GM19463 (cell line): ENCODE measurements around the gene CASP1.
"Not testable (repeated sequence)": the region's sequence is repeated elsewhere in the genome, so short reads cannot be mapped to it uniquely, and the experiment has no call there.

ENCODE experiments used
- ATAC-seq: cut with Tn5 transposase; IDR thresholded peaks from one replicate; pipeline ENCODE4 v1.9.1; 2021; ENCODE audit warnings: mild to moderate bottlenecking, moderate library complexity; ENCODE audit not compliant: unreplicated experiment

CASP1 gene

DNA sequence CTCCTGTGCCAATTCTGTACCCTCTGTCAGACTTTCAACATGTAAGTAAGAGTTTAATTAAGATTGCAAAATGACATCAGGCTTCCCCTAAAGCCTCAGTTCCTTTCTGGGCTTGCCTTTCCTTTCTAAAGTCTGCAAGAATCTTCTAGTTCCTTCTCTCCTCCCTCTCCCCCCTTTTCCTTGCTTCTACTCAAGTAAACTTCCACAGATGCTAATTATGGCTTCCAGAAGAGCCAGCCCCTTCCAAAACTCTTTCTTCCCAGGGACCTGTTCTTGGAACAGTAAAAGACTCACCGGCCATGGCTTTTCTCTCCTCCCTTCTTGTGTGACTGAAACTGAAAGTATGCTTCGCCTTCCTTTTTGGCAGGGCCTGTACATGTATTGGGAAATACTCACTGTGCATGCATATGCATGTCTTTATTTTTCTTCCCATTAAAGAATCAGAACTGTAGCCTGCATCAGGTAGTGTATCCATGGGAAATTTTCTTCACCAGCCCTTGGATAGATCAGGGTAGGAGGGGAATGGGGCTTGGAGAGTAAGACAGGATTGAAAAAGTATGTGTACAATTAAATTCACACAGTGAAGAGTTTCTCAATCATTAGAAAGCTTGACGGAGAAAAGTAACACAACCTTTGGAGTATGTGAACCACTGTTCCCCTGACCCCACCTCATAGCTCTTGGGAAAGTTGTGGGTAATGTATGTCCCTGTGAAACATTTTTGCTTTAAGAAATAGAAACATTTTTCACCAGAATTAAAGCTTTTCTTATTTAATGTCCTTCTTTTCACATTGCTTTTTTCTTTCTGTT is at the start of gene CASP1:
TSS of gene CASP1 (minus strand) at position 332 of the 808 bp plus-strand sequence. CDS start at position 301, 31 bp downstream.
- ATAC-seq: peak; percentile 90

DNA sequence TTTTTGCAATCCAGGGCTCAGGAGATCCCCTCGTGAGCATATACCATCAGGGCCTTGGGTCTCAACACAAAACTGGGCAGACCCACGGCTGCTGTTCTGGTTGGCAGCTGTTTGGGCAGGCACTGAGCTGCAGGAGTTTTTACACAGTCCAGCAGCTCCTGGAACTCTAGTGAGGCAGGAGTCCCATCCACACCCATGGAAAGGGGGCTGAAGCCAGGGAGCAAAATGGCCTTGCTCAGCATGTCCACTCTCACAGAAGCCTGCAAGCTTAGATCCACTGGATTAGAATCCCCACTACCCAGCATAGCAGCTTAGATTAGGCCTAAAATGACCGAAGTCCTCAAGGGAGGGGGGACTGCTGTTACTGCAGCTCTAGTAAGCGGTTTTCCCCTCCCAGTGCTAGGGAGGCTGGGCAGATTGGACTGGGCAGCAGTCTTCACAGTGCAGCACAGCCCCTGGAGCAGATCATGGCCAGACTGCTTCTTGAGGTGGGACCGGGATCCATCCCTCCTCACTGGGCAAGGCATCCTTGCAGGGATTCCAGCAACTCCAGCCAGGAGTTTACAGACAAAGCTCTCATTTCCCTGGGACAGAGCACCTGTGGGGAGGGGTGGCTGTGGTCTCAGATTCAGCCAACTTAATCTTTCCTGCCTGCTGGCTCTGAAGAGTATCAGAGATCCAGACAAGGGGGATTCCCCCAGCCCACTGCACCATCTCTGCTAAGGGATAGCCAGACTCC is 46.6 kb upstream of the CASP1 start:
- ATAC-seq: no peak

GRCh38 chr11:105080171-105080906 is 45.4 kb upstream of the CASP1 start:
- not testable (repeated sequence) for ATAC-seq

- no peak for ATAC-seq
These were observed 43.3 kb upstream of the CASP1 start for GRCh38 chr11:105078283-105078682.

DNA sequence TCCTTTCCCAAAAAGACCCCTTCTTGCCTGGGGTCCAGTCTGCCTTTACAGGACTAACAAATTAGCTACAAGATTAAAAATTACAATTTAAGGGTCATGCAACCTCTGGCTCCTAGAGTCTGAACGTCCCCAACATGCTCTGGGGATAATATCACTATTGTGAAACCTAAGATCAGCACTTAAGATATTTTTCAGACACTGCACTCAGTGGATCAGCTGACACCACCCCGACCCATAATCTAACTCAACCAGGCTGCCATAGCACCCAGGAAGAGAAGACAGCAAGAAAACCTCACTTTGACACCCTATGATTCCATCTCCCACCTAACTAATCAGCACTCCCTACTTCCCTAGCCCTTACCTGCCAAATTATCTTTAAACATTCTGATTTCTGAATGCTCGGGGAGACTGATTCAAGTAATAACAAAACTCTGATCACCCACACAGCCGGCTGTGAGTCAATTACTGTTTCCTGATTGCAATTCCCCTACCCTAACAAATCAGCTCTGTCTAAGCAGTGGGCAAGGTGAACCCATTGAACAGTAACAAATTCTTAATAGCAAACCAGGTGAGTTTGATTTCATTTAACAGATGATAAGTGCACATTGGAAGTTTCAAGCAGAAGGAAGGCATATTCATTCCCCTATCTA is 42.3 kb upstream of the CASP1 start:
- ATAC-seq: not testable (repeated sequence)

DNA sequence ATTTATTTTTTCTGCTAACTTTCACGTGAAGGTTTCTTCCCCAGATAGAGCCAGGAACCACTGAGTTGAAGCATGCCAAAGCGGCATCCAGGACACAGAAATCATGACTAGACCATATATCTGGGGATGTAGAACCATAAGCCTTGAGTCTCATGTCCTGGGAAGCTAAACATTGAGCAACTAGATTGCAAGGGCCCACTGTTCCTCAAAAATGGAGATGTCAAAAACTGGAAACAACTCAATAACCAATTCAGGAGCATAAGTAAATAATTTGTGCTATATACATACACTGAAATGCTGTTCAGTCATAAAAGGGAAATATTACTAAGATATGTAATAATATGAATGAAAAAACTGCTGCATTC is 39.2 kb upstream of the CASP1 start:
- ATAC-seq: no peak

DNA sequence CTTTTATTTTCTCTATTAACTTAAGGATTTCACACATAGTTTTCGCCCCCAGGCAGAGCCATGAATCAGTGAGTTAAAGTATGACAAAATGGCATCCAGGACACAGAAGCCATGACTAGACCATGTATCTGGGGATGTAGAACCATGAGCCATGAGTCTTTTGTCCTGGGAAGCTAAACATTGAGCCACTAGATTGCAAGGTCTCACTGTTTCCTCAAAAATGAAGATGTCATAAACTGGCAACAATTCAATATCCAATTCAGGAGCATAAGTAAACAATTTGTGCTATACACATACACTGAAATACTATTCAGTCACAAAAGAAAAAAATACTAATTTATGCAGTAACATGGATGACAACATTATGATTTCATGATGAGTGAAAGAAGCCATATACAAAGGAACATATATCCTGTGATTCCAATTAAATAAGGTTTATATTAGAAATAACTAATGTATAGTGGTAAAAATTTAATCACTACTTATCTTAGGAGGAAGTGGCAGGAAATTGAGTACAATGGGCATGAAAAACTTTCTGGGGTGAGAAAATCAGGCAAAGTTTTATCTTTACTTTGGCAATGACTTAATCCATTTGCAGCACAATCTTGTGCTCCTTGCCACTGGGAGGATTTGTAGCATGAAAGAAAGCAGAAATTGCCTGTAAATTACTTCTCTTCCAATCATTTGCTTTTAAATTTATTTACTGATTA is 38.7 kb upstream of the CASP1 start:
- ATAC-seq: no peak

DNA sequence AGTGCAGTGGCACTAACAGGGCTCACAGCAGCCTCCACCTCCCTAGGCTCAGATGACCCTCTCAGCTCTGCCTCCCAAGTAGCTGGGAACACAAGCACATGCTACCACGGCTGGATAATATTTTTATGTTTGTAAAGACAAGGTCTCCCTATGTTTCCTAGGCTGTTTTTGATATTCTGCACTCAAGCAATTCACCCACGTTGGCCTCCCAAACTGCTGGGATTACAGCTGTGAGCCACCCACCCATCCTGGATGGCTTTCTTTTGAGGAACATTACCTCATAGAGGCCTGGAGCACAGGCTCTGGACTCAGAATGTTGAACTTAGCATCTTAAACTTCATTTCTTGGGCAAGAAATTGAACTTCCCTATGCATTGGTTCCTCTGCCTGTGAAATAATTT is 37.1 kb upstream of the CASP1 start:
- not testable (repeated sequence) for ATAC-seq

DNA sequence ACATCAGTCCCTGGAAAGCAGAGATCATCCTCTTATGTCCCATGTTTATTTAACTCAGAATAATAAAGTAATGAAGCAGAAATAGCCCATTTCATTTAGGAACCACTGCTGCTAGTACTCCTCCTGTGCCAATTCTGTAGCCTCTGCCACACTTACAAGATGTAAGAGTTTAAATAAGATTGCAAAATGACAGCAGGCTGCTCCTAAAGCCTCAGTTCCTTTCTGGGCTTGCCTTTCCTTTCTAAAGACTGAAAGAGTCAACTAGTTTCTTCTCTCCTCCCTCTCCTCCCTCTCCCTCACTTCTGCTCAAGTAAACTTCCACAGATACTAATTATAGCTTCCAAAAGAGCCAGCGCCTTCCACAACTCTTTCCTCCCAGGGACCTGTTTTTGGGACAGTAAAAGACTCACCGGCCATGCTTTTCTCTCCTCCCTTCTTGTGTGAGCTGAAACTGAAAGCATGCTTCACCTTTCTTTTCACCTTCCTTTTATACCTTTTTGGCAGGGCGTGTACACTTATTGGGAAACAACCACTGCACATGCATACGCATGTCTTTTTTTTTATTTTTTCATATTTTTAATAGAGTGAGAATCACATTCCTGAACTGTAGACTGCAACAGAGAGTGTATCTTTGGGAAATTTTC is 36.3 kb upstream of the CASP1 start:
- ATAC-seq: no peak

DNA sequence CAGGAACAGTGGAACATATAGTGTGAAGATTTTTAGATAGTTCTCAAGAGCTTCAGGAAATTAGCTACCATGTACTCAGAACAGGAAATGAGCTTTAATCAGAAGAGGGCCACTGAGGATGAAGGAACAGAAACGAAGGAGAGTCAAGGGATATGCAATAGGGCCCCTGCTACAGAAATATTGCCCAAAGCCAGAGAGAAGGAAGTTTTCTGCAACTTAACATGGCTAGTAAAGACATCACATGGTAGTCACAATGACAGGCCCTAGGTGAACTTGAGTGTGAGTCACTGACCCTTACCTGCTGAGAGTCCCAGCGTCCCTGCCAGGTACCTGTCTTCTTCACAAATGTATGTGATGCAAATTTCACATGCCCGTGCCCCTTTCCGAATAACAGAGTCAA is 35.4 kb upstream of the CASP1 start:
- no peak for ATAC-seq

DNA sequence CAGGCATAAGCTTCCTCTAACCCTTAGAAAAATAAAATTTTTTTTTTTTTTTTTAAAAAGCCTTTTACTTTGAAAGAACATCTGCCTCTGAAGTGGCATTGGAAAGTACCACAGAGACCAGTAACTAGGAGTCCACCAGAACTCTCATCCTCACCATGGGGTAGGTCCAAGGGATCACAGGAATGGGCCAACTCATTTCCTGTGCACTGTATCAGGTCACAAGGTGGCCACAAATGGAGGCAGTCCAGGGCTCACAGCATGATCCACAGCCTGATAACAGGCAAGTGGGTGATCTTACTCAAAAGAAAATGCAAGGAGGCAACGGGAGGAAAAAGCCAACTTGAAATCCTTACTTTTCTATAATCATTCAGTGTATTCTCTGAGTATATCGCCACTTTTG is 34.8 kb upstream of the CASP1 start:
- not testable (repeated sequence) for ATAC-seq

DNA sequence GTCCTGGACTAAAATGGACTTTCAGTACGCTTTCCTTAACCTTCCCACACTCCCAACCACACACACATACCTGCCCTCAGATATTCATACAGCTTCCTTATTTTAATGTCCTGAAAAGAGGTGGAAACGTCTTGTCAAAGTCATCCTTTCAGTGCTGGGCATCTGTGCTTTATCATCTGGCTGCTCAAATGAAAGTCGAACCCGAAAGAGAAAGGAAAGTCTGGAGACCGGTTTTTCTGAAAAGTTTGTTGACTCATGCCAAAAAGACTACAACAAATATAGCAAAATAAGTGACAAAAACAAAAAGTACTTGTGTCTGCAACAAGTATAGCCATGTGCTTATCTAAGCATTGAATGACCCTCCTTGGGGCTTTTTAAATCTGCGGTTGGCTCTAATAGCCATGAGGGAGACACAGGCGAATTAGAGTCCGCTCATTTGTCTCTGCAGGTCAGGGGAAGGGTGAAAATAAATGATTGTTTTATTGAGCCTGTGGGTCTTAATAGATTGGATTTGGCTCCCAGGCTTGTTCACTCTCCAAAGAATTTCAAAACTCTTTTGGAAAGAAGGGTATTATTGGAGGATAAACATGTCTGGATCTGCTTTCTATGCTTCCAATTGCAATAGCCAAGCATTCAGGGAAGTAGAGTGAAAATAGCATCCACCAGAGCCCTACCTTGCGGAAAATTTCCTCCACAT is 28.4 kb upstream of the CASP1 start:
- ATAC-seq: not testable (repeated sequence)

DNA sequence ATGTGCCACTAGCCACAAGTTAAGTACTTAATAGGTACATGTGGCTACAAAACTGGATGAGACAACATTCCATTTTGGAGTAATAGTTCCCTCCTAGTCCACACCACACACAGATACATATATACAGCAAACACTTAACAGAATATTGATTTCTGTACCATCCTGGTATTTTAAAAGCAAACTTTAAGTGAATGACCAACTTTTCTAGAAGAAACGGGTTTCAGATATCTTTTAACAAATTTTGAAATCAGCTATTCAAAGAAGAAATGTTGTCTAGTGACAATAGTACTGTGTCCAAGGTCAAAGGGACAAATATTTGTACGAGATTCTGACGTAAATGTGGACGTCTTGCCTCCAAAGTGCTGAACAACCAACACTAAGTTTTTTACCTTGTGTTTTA is 22.5 kb upstream of the CASP1 start:
- ATAC-seq: no peak

- no peak for ATAC-seq
These were observed 21.5 kb upstream of the CASP1 start for GRCh38 chr11:105056446-105056845.

- no peak for ATAC-seq
These were observed 20.0 kb upstream of the CASP1 start for GRCh38 chr11:105054723-105055493.

DNA sequence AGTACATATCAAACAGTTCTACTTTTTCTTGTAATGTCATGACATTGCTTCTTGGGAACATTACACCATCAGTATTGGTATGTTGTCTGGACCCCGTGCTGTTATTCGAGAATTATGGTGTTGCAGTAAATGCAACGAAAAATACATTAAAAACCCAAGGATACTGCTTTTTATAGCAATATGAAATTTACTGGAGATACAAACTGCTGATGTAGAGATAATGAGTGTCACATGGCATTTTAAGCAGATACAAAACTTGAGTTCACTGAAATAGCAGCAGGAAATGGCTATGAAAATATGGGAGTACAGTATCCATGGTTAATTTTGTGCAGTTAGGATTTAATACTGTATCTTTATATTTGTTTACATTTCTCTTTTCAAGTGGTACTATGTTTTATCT is 17.5 kb upstream of the CASP1 start:
- ATAC-seq: no peak

DNA sequence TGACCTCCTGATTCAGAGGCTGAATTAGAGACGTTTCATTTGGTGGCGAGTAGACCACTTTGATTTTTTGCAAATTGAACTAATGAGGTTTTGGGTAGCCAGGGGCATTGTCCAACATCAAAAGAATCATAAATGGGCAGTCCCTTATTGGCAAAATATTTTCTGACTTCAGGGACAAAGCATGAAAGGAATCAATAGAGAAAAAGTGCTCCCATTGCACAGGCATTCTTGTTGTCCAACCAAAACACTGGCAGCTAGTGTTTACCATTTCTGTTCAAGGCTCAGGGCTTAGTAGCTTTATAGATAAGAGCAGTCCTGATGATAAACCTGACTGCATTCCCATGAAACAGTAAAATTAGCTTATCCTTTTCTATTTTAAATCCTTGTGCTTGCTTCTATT is 16.6 kb upstream of the CASP1 start:
- no peak for ATAC-seq

DNA sequence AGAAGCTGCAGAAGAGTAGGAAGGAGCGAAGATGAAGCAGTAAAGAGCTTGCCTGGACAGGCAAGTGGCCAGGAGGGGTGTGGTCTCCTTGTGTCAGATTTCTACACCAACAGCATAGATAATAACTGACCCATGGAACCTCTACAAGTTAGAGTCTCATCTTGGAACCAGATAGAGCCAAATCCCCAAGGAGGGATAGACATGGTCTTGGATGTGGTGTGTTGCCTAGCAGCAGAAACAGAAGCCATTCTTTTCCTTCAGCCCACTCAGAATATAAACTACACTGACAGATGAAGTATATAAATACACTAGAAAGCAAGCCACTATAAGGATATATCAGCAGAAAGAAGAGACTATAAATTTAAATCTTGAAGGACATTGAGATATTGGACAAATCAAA is 14.5 kb upstream of the CASP1 start:
- ATAC-seq: no peak
